ENCODE data around the gene BATF. TPM values are rescaled to one million over a fixed set of nuclear protein-coding genes. Genes with fewer than 3 reads are reported as not detected.

The BATF gene
- total and polyA plus RNA-seq, 2 donors from 2014 or later: 1.6 to 3.7 TPM

DNA sequence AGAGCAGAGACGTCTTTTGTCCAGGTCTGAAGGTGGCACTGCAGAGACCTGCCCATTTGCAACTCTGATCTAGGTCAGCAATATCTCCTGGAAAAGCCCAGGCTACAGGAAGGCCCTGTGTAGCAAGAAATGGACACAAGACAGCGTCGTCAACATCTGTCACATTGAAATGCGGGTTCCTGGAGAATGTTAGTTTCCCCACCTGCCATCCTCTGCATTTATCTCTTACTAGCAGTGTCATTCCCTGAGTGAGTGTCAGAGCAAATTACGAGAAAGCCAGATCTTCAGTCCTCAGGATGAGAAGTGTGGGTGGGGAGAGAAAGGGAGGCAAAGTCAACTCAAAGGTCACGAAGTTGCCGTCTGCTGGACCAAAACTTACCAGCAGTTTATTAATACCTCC lies 28.8 kb downstream of the BATF start:
- no peak overlapping the region for H3K27ac ChIP-seq (ENCODE audit: low read depth in 2 of 2, low read length in 2 of 2)
- no peak overlapping the region for H3K4me3 ChIP-seq (ENCODE audit: low read length in 3 of 3)
- DNase-seq (no peak), FAIRE-seq (no peak)
- H3K27me3 ChIP-seq (ENCODE audit: control insufficient read depth, insufficient read depth, low read length): no peaks in the 10 kb centered on the region
- H3K9ac ChIP-seq (ENCODE audit: low read length in 3 of 3): no peak overlapping the region
- TF ChIP-seq, protein P1, sequence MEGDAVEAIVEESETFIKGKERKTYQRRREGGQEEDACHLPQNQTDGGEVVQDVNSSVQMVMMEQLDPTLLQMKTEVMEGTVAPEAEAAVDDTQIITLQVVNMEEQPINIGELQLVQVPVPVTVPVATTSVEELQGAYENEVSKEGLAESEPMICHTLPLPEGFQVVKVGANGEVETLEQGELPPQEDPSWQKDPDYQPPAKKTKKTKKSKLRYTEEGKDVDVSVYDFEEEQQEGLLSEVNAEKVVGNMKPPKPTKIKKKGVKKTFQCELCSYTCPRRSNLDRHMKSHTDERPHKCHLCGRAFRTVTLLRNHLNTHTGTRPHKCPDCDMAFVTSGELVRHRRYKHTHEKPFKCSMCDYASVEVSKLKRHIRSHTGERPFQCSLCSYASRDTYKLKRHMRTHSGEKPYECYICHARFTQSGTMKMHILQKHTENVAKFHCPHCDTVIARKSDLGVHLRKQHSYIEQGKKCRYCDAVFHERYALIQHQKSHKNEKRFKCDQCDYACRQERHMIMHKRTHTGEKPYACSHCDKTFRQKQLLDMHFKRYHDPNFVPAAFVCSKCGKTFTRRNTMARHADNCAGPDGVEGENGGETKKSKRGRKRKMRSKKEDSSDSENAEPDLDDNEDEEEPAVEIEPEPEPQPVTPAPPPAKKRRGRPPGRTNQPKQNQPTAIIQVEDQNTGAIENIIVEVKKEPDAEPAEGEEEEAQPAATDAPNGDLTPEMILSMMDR (IDR thresholded peaks at IDR 0.05; ENCODE audit: borderline replicate concordance, extremely low read depth, insufficient read depth): no peak
- no peaks in the 10 kb centered on the region for H3K9me3 ChIP-seq (ENCODE audit: control insufficient read depth in 2 of 3, insufficient read depth in 1 of 3, low read length in 3 of 3)
- intact Hi-C loops (cut with DNase I): no loop called here
- no peaks in the 10 kb centered on the region for H3K36me3 ChIP-seq (ENCODE audit: control insufficient read depth in 2 of 3, insufficient read depth in 3 of 3, low read length in 3 of 3)
- H3K4me1 ChIP-seq (ENCODE audit: control insufficient read depth in 2 of 3, insufficient read depth in 2 of 3, low read depth in 1 of 3, low read length in 3 of 3): peaks cover 0 to 3% (median 0%) of the 10 kb centered on the region in 3 donors

DNA sequence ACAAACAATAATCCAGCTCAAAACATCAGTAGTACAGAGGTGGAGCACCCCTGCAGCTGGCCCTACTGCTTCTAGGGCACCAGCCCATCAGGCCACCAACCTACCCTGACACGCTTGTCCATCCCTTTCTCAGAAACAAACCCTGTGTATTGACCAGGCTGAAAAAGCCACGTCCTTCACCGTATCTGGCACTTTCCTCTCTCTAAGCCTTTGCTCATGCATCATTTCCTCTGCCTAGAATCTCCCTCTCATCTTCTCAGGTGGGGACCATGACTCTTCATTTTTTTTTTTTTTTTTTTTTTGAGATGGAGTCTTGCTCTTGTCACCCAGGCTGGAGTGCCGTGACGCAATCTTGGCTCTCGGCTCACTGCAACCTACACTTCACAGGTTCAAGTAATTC lies 30.9 kb downstream of the BATF start:
- no peak overlapping the region for H3K4me3 ChIP-seq (ENCODE audit: low read length in 3 of 3)
- no peak overlapping the region for H3K27ac ChIP-seq (ENCODE audit: low read depth in 2 of 2, low read length in 2 of 2)
- no peaks in the 10 kb centered on the region for H3K27me3 ChIP-seq (ENCODE audit: control insufficient read depth, insufficient read depth, low read length)
- TF ChIP-seq, protein P1 (IDR thresholded peaks at IDR 0.05; ENCODE audit: borderline replicate concordance, extremely low read depth, insufficient read depth): no peak
- no peaks in the 10 kb centered on the region for H3K36me3 ChIP-seq (ENCODE audit: control insufficient read depth in 2 of 3, insufficient read depth in 3 of 3, low read length in 3 of 3)
- DNase-seq (no peak), FAIRE-seq (no peak)
- intact Hi-C loops (cut with DNase I): no loop called here
- no peaks in the 10 kb centered on the region for H3K9me3 ChIP-seq (ENCODE audit: control insufficient read depth in 2 of 3, insufficient read depth in 1 of 3, low read length in 3 of 3)
- no peaks in the 10 kb centered on the region for H3K4me1 ChIP-seq (ENCODE audit: control insufficient read depth in 2 of 3, insufficient read depth in 2 of 3, low read depth in 1 of 3, low read length in 3 of 3)
- H3K9ac ChIP-seq (ENCODE audit: low read length in 3 of 3): no peak overlapping the region

DNA sequence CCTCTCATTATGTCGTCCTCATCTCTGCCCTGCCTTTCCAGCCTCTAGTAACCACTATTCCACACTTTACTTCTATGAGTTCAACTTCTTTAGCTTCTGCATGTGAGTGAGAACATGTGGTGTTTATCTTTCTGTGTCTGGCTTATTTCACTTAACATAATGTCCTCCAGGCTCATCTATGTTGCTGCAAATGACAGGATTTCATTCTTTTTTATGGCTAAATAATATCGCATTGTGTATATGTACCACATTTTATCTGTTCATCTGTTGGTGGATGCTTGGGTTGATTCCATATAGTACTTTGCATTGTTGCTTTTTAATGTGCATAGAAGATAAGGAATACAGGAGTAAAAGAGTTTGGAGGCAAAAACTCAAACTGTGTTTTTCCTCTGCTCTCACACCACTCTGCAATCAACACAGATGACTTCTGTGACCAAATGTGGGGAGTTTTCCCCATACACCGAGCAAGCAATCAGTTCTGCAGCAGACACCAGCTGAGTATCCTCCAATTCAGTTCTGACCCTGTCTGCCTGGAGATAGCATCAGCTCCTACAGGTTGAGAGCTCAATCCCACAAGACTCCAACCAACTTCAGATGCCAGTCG lies 31.6 kb downstream of the BATF start:
- intact Hi-C loops (cut with DNase I): no loop called here
- H3K4me3 ChIP-seq (ENCODE audit: low read length in 3 of 3): no peak overlapping the region
- FAIRE-seq: no peak

More for the DNA sequence above, 31.6 kb downstream of the BATF start:
- DNase-seq: no peak
- TF ChIP-seq, protein P1 (IDR thresholded peaks at IDR 0.05; ENCODE audit: borderline replicate concordance, extremely low read depth, insufficient read depth): no peak
- no peaks in the 10 kb centered on the region for H3K4me1 ChIP-seq (ENCODE audit: control insufficient read depth in 2 of 3, insufficient read depth in 2 of 3, low read depth in 1 of 3, low read length in 3 of 3)
- H3K9ac ChIP-seq (ENCODE audit: low read length in 3 of 3): no peak overlapping the region
- no peaks in the 10 kb centered on the region for H3K27me3 ChIP-seq (ENCODE audit: control insufficient read depth, insufficient read depth, low read length)
- H3K36me3 ChIP-seq (ENCODE audit: control insufficient read depth in 2 of 3, insufficient read depth in 3 of 3, low read length in 3 of 3): no peaks in the 10 kb centered on the region
- no peak overlapping the region for H3K27ac ChIP-seq (ENCODE audit: low read depth in 2 of 2, low read length in 2 of 2)
- H3K9me3 ChIP-seq (ENCODE audit: control insufficient read depth in 2 of 3, insufficient read depth in 1 of 3, low read length in 3 of 3): no peaks in the 10 kb centered on the region

All from kidney (tissue), 14 donors.